Measurements from ENCODE around the gene MYH3. TPM values are rescaled to one million over a fixed set of nuclear protein-coding genes. Genes with fewer than 3 reads are reported as not detected.

The MYH3 gene
- total RNA-seq, 1 experiment from 2014 or later: 4.1 TPM

DNA sequence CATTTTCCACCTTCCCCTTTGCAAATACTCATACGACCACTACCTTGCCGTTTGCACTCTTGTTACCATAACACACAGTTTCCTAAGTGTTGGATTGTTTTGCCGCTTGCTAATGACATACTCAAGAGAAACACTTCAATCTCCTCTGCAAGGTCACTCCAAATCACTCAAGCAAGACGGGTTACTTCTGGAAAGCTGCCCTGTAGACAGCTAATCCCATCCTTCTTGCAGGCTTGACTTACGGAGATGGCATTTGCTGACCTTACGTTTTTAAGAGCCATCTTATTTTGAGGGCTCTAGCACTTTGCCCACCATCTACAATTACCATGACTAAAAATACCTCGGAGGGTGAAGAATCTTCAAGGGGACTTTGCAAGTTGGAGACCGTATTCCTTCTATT, 46.2 kb downstream of the MYH3 start:
- TF ChIP-seq, protein P1, sequence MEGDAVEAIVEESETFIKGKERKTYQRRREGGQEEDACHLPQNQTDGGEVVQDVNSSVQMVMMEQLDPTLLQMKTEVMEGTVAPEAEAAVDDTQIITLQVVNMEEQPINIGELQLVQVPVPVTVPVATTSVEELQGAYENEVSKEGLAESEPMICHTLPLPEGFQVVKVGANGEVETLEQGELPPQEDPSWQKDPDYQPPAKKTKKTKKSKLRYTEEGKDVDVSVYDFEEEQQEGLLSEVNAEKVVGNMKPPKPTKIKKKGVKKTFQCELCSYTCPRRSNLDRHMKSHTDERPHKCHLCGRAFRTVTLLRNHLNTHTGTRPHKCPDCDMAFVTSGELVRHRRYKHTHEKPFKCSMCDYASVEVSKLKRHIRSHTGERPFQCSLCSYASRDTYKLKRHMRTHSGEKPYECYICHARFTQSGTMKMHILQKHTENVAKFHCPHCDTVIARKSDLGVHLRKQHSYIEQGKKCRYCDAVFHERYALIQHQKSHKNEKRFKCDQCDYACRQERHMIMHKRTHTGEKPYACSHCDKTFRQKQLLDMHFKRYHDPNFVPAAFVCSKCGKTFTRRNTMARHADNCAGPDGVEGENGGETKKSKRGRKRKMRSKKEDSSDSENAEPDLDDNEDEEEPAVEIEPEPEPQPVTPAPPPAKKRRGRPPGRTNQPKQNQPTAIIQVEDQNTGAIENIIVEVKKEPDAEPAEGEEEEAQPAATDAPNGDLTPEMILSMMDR (conservative IDR thresholded peaks at IDR 0.05; ENCODE audit: low read depth, low read length): no peak
- no peak for TF ChIP-seq EZH2 (IDR thresholded peaks at IDR 0.05; ENCODE audit: low read length, unreplicated experiment)
- TF ChIP-seq EZH2phosphoT487 (IDR thresholded peaks at IDR 0.05; ENCODE audit: borderline replicate concordance, low read length): no peak
- no peaks in the 10 kb centered on the region for H4K20me1 ChIP-seq (ENCODE audit: low read length)
- H3K4me1 ChIP-seq (ENCODE audit: insufficient read depth, low read length): no peaks in the 10 kb centered on the region
- H3K9me2 ChIP-seq (replicated peaks; ENCODE audit: low read length): no peaks in the 10 kb centered on the region
- DNase-seq (no peak), ATAC-seq (no peak)
- no peak overlapping the region for H3K9ac ChIP-seq (ENCODE audit: low read length)
- H3K4me2 ChIP-seq (ENCODE audit: low read length): no peak overlapping the region
- H3K79me2 ChIP-seq (ENCODE audit: low read length): no peaks in the 10 kb centered on the region
- H3K4me3 ChIP-seq (ENCODE audit: low read length): no peak overlapping the region
- H3F3A ChIP-seq (ENCODE audit: low read length, unreplicated experiment): no peaks in the 10 kb centered on the region
- H3K27ac ChIP-seq (ENCODE audit: low read length): no peak overlapping the region
- no peaks in the 10 kb centered on the region for H3K9me3 ChIP-seq (ENCODE audit: low read length)
- intact Hi-C loops (cut with micrococcal nuclease): loop anchor here (10.0 kb wide), 2 partner anchors 316 to 686 kb away; no protein-coding TSS in a partner anchor
- no peaks in the 10 kb centered on the region for H3K36me3 ChIP-seq (ENCODE audit: low read depth, low read length)
- H2AFZ ChIP-seq (ENCODE audit: low read length): no peak overlapping the region
- CTCF ChIA-PET: no interaction called here
- POLR2A ChIA-PET (ENCODE audit: unreplicated experiment): no interaction called here
- no TSS peak for BruUV-seq (replicated peaks)
- no peaks in the 10 kb centered on the region for H3K27me3 ChIP-seq (ENCODE audit: low read length)

DNA sequence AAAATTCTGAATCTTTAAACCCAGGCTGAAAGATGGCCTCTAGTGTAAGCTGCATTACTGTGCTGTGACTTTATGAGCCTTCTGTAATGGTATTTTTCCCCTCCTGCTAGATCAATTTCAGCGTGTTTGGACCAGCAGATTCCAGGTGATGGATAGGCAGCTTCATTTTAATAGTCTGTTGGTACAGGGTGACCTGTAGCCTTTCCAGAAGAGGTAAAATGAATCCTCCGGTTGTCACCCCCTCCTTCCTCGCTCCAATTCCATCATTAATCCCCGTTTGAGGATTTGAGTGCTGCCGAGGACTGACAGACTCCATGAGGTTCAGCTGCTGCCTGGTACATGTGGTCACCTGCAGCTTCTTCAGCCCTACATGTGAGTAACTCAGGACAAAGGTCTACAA, 48.9 kb downstream of the MYH3 start:
- ChIA-PET CTCF (no interaction called here), POLR2A (ENCODE audit: unreplicated experiment) (no interaction called here)
- Histone ChIP-seq H4K20me1 (ENCODE audit: low read length) (no peaks in the 10 kb centered on the region), H3K9ac (ENCODE audit: low read length) (no peak overlapping the region), H3K9me3 (ENCODE audit: low read length) (no peaks in the 10 kb centered on the region), H3K9me2 (replicated peaks; ENCODE audit: low read length) (no peaks in the 10 kb centered on the region), H3K4me3 (ENCODE audit: low read length) (no peak overlapping the region), H2AFZ (ENCODE audit: low read length) (no peak overlapping the region), H3K36me3 (ENCODE audit: low read depth, low read length) (no peaks in the 10 kb centered on the region), H3K79me2 (ENCODE audit: low read length) (no peaks in the 10 kb centered on the region), H3K4me2 (ENCODE audit: low read length) (no peak overlapping the region), H3K4me1 (ENCODE audit: insufficient read depth, low read length) (no peaks in the 10 kb centered on the region), H3K27ac (ENCODE audit: low read length) (no peak overlapping the region), H3F3A (ENCODE audit: low read length, unreplicated experiment) (no peaks in the 10 kb centered on the region), H3K27me3 (ENCODE audit: low read length) (no peaks in the 10 kb centered on the region)
- TF ChIP-seq EZH2 (IDR thresholded peaks at IDR 0.05; ENCODE audit: low read length, unreplicated experiment) (no peak), EZH2phosphoT487 (IDR thresholded peaks at IDR 0.05; ENCODE audit: borderline replicate concordance, low read length) (no peak)
- TF ChIP-seq, protein P1 (conservative IDR thresholded peaks at IDR 0.05; ENCODE audit: low read depth, low read length): no peak
- intact Hi-C loops (cut with micrococcal nuclease): no loop called here
- DNase-seq: no peak
- no TSS peak for BruUV-seq (replicated peaks)
- no peak for ATAC-seq

- no peak for DNase-seq
- no TSS peak for BruUV-seq (replicated peaks)
- Histone ChIP-seq H3K36me3 (ENCODE audit: low read depth, low read length) (no peaks in the 10 kb centered on the region), H3K4me2 (ENCODE audit: low read length) (no peak overlapping the region), H3F3A (ENCODE audit: low read length, unreplicated experiment) (no peaks in the 10 kb centered on the region), H3K9me2 (replicated peaks; ENCODE audit: low read length) (no peaks in the 10 kb centered on the region), H4K20me1 (ENCODE audit: low read length) (no peaks in the 10 kb centered on the region), H3K9ac (ENCODE audit: low read length) (no peak overlapping the region), H3K27me3 (ENCODE audit: low read length) (peaks cover 15% of the 10 kb centered on the region; the same call in 1 of the 2 replicates), H2AFZ (ENCODE audit: low read length) (no peak overlapping the region), H3K4me1 (ENCODE audit: insufficient read depth, low read length) (no peaks in the 10 kb centered on the region), H3K27ac (ENCODE audit: low read length) (no peak overlapping the region), H3K4me3 (ENCODE audit: low read length) (no peak overlapping the region), H3K79me2 (ENCODE audit: low read length) (no peaks in the 10 kb centered on the region), H3K9me3 (ENCODE audit: low read length) (no peaks in the 10 kb centered on the region)
- TF ChIP-seq, protein P1 (conservative IDR thresholded peaks at IDR 0.05; ENCODE audit: low read depth, low read length): no peak
- no peak for TF ChIP-seq EZH2phosphoT487 (IDR thresholded peaks at IDR 0.05; ENCODE audit: borderline replicate concordance, low read length)
- TF ChIP-seq EZH2 (IDR thresholded peaks at IDR 0.05; ENCODE audit: low read length, unreplicated experiment): no peak
- ChIA-PET POLR2A (ENCODE audit: unreplicated experiment) (no interaction called here), CTCF (no interaction called here)
- intact Hi-C loops (cut with micrococcal nuclease): no loop called here
- ATAC-seq: no peak
Observed at GRCh38 chr17:10606110-10606509, 51.0 kb downstream of the MYH3 start.
